Neural crest cell (in vitro differentiated cells): ENCODE results near the gene LINGO3. TPM values are rescaled to one million over a fixed set of nuclear protein-coding genes. Genes with fewer than 3 reads are reported as not detected.

ENCODE experiments used
- DNase-seq: peaks from one replicate; pipeline ENCODE4 v3.0.0; 2021; ENCODE audit warnings: low read depth, mixed read lengths, low spot score
- H3K27ac Mint-ChIP-seq: one replicate; pipeline ENCODE4 v1.8.0; 2021; ENCODE audit warnings: mild to moderate bottlenecking, mixed read lengths; ENCODE audit not compliant: unreplicated experiment
- H3K27me3 Mint-ChIP-seq: 2 replicates; pipeline ENCODE4 v1.8.0; 2021; ENCODE audit warnings: low read depth, mild to moderate bottlenecking, mixed read lengths
- H3K36me3 Mint-ChIP-seq: 2 replicates; pipeline ENCODE4 v1.8.0; 2021; ENCODE audit warnings: low read depth, mild to moderate bottlenecking, mixed read lengths
- H3K4me1 Mint-ChIP-seq: 2 replicates; pipeline ENCODE4 v1.8.0; 2021; ENCODE audit warnings: mixed read lengths
- H3K4me3 Mint-ChIP-seq: one replicate; pipeline ENCODE4 v1.8.0; 2021; ENCODE audit warnings: mild to moderate bottlenecking, mixed read lengths
- H3K9me3 Mint-ChIP-seq: 2 replicates; pipeline ENCODE4 v1.8.0; 2021; ENCODE audit warnings: mixed read lengths
- long read RNA-seq: library from polyadenylated mRNA; unstranded; transcript quantifications from one replicate; pipeline ENCODE4 v2.0.0, GENCODE V29; 2020
- total RNA-seq: library from RNA; stranded (reverse); gene quantifications from 2 replicates; pipeline ENCODE4 v1.2.1, GENCODE V29; 2021
- TF ChIP-seq, protein P1 (sequence below): fragments of 200-600 bp; sonication (generic); conservative IDR thresholded peaks from 2 replicates; pipeline ENCODE4 v1.5.0; 2021; ENCODE audit warnings: antibody characterized with exemption, mild to moderate bottlenecking

The LINGO3 gene
- total RNA-seq, result not detected in 2 replicates
- long read RNA-seq, result 0 reads

GRCh38 chr19:2308114-2308556 lies at the start of gene LINGO3:
LINGO3 (minus strand) TSS chr19:2308154; CDS start chr19:2291776, 16,378 bp downstream.
- H3K27ac Mint-ChIP-seq, result no peak within 1 kb of the TSS
- DNase-seq, result no peak
- peaks cover 55% of the 10 kb centered on the region for H3K27me3 Mint-ChIP-seq
- peaks cover 3% of the 10 kb centered on the region for H3K4me1 Mint-ChIP-seq
- H3K4me3 Mint-ChIP-seq, result peak within 1 kb of the TSS; percentile 59
- H3K9me3 Mint-ChIP-seq, result no peaks in the 10 kb centered on the region
- no peaks in the 10 kb centered on the region for H3K36me3 Mint-ChIP-seq
- TF ChIP-seq, protein P1, sequence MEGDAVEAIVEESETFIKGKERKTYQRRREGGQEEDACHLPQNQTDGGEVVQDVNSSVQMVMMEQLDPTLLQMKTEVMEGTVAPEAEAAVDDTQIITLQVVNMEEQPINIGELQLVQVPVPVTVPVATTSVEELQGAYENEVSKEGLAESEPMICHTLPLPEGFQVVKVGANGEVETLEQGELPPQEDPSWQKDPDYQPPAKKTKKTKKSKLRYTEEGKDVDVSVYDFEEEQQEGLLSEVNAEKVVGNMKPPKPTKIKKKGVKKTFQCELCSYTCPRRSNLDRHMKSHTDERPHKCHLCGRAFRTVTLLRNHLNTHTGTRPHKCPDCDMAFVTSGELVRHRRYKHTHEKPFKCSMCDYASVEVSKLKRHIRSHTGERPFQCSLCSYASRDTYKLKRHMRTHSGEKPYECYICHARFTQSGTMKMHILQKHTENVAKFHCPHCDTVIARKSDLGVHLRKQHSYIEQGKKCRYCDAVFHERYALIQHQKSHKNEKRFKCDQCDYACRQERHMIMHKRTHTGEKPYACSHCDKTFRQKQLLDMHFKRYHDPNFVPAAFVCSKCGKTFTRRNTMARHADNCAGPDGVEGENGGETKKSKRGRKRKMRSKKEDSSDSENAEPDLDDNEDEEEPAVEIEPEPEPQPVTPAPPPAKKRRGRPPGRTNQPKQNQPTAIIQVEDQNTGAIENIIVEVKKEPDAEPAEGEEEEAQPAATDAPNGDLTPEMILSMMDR, result no peak

GRCh38 chr19:2356036-2356646 lies 48.2 kb upstream of the LINGO3 start:
- H3K36me3 Mint-ChIP-seq, result no peaks in the 10 kb centered on the region
- no peak overlapping the region for H3K27ac Mint-ChIP-seq

DNA sequence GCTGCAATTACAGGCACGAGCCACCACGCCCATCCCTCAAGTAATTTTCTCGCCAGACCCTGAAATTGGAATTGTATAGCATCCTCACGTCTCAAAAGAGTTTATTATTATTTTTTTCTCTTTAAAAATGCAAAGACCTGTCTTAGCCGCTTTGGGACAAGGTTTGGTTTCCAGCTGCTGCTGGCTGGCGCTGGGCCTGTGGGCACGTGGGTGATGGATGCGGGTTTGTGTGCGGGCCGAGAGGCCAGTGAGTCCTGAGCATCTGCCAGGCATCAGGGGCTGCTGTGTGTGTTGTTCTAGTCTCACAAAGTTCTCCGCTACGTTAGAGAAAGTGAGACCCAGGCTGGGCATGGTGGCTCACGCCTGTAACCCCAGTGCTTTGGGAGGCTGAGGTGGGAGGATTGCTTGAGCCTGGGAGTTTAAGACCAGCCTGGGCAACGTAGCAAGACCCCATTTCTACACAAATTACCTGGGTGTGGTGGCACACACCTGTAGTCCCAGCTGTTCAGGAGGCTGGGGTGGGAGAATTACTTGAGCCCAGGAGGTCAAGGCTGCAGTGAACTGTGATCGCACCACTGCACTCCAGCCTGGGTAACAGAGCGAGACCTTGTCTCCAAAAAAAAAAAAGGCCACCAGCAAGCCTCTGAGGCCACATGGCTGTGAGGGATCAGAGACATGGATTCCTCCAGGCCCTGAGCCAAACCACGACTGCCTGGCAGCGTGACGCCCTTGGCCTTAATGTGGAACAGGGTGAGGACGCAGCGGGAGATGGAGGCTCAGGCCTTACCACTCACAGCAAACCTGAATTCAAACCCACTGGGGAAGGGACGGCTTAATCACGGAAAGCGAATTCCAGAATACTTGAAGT lies 47.4 kb upstream of the LINGO3 start:
- H3K27ac Mint-ChIP-seq, result peak overlapping the region; percentile 43
- H3K4me3 Mint-ChIP-seq, result no peak overlapping the region
- peaks cover 6% of the 10 kb centered on the region for H3K4me1 Mint-ChIP-seq
- peaks cover 22% of the 10 kb centered on the region for H3K27me3 Mint-ChIP-seq
- no peak for DNase-seq
- no peaks in the 10 kb centered on the region for H3K36me3 Mint-ChIP-seq
- H3K9me3 Mint-ChIP-seq, result no peaks in the 10 kb centered on the region
- TF ChIP-seq, protein P1, result no peak

More at GRCh38 chr19:2356036-2356646, 48.2 kb upstream of the LINGO3 start:
- Mint-ChIP-seq H3K27me3 (peaks cover 27% of the 10 kb centered on the region), H3K9me3 (peaks cover 2% of the 10 kb centered on the region), H3K4me3 (no peak overlapping the region), H3K4me1 (peaks cover 9% of the 10 kb centered on the region)
- TF ChIP-seq, protein P1, result no peak
- DNase-seq, result no peak

DNA sequence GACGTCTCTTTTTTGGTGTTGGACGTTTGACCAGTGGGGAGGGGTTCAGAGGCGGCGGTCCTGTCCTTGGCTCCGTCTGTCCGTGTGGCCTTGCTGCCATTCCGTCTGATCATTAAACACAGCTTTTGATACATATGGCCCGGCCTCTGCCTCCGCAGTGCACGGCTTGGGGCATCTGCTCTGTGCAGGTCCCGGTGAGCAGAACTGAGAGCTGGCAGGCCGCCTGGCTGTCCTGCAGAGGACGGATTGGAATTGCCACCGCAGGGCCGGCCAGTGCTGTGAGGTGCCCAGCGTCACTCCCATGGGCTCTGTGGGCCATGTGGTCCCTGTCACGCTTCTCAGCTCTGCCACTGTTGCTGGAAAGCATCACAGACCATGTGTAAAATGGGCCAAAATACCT lies 46.7 kb upstream of the LINGO3 start:
- H3K4me1 Mint-ChIP-seq, result peaks cover 4% of the 10 kb centered on the region
- TF ChIP-seq, protein P1, result no peak
- no peaks in the 10 kb centered on the region for H3K9me3 Mint-ChIP-seq
- H3K27me3 Mint-ChIP-seq, result peaks cover 18% of the 10 kb centered on the region
- no peak overlapping the region for H3K27ac Mint-ChIP-seq
- H3K4me3 Mint-ChIP-seq, result peak overlapping the region; percentile 12
- no peak for DNase-seq
- H3K36me3 Mint-ChIP-seq, result no peaks in the 10 kb centered on the region

DNA sequence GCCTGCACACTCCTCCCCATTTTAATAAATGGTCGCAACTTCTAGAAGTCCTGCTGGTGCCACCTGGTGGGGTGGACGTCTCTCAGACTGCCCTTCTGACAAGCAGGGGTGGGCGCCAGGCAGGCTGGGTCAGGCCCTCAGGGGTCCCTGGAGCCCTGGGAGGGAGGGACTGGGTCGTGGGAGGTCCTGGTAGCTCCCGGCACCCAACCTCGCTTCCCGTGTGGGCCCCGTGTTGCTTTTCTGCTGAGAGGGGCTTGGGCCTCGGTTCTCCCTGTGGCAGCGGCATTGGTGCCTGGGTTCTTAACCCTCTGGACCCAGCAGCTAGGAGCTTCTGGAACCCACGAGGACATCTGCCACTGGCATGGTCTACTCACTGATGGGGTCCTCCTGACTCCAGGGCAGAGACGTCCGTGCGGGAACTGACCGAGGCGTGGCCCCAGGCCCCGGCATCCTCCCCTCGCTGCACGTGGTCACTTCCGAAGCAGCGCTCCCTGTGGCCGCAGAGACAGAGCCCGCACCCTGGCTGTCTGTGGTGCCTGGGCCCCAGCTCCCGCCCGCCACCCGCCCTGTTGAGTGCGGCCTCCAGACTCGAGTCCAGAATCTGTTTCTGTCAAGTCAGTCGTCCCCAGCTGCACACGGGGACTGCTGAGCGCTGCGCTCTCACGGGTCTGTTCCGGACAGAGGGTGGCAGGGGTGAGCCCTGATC lies 46.1 kb upstream of the LINGO3 start:
- Mint-ChIP-seq H3K27me3 (peaks cover 12% of the 10 kb centered on the region), H3K4me3 (peak overlapping the region; percentile 12), H3K4me1 (peaks cover 4% of the 10 kb centered on the region), H3K27ac (no peak overlapping the region), H3K9me3 (no peaks in the 10 kb centered on the region), H3K36me3 (no peaks in the 10 kb centered on the region)
- TF ChIP-seq, protein P1, result no peak
- DNase-seq, result no peak
